OCI-LY1 (cell line): ENCODE data around the gene ZER1.

Source experiments
- CTCF ChIP-seq: fragments of 200-600 bp; sonication (generic), shearing (Covaris generic); IDR thresholded peaks from 2 replicates; pipeline ENCODE4 v1.5.1; 2017; ENCODE audit warnings: mild to moderate bottlenecking, antibody characterized with exemption, low read length, moderate library complexity, mixed read lengths
- EZH2 ChIP-seq: fragments of 200-600 bp; sonication (generic), shearing (Covaris generic); IDR thresholded peaks from 2 replicates; pipeline ENCODE4 v1.8.0; 2017; ENCODE audit warnings: borderline replicate concordance, mixed run types, mild to moderate bottlenecking, antibody characterized with exemption, low read length, moderate library complexity, mixed read lengths

- TF ChIP-seq CTCF: no peak
- no peak for TF ChIP-seq EZH2
Observed at GRCh38 chr9:128712451-128713410, 59.0 kb downstream of the ZER1 start.
